Measurements from ENCODE around the gene ACKR2. TPM values are rescaled to one million over a fixed set of nuclear protein-coding genes. Genes with fewer than 3 reads are reported as not detected.

Gene ACKR2
- total RNA-seq, 1 experiment from 2014 or later = 0.76 TPM

DNA sequence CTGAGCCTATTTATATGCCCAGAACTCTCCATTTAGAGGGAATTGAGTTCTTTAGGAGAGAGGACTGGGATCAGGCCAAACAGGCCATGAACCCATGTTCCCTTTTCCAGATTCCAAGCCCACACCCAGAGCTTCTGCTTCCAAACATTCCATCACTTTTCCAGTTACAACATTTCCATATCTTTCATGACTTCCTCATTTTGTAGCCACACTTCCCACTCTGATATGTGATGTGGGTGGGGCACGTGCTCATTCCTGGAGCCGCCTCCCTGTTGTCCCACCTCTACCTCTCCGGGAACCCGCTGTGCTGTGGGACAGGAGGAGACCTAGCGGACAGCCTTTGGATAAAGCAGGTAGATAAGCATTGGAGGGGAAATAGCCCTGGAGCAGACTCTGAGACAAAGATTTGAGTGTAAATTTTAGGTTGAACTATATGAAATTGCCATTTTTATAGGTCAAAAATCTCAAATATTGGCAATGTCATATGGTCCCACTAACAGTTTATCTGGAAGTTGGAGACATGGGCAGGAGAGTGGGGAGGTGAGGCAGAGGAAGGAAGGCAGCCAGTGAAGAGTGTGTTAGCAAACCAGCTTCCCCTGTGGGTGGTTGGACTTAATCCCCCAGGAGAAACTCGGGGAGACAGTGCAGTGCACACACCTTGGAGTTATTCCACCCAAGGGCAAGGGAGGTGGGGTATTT lies 34.6 kb downstream of the ACKR2 start:
- CTCF ChIA-PET = no interaction called here
- Histone ChIP-seq H3K9me2 (ENCODE audit: insufficient read depth) (no peaks in the 10 kb centered on the region), H3K79me2 (ENCODE audit: insufficient read depth, low read length) (no peaks in the 10 kb centered on the region), H3K4me1 (ENCODE audit: control insufficient read depth in 1 of 2, insufficient read depth in 2 of 2, low read length in 2 of 2) (no peaks in the 10 kb centered on the region), H2AFZ (ENCODE audit: low read depth, low read length, poor library complexity, severe bottlenecking) (no peak overlapping the region), H3K4me3 (replicated peaks in 1 of 2; ENCODE audit: low read depth in 1 of 2, low read length in 2 of 2) (no peak overlapping the region), H4K20me1 (ENCODE audit: insufficient read depth) (no peaks in the 10 kb centered on the region), H3K9ac (ENCODE audit: low read length) (no peak overlapping the region), H3K27ac (ENCODE audit: low read depth, low read length) (no peak overlapping the region), H3K27me3 (ENCODE audit: insufficient read depth, low read length) (no peaks in the 10 kb centered on the region), H3K4me2 (ENCODE audit: low read length) (no peak overlapping the region), H3K9me3 (ENCODE audit: control insufficient read depth in 1 of 2, insufficient read depth in 1 of 2, low read depth in 1 of 2, low read length in 2 of 2) (no peaks in the 10 kb centered on the region), H3K36me3 (ENCODE audit: control insufficient read depth in 1 of 2, insufficient read depth in 2 of 2, low read length in 2 of 2) (no peaks in the 10 kb centered on the region)
- DNase-seq (ENCODE audit: low read depth, low spot score) (no peak), ATAC-seq (no peak)
- no TSS peak for BruUV-seq (replicated peaks)
- RAD21 ChIA-PET (ENCODE audit: low non-redundant PET in 1 of 2, low total read pairs in 2 of 2, uncharacterized antibody in 2 of 2, unreplicated experiment in 2 of 2) = no interaction called here
- intact Hi-C loops (cut with micrococcal nuclease) = no loop called here
- POLR2A ChIA-PET = no interaction called here
- TF ChIP-seq JUND (IDR thresholded peaks at IDR 0.05) = no peak
- TF ChIP-seq POLR2AphosphoS5 (IDR thresholded peaks at IDR 0.05; ENCODE audit: low read depth, low read length) = no peak
- no peak for TF ChIP-seq ZFX (IDR thresholded peaks at IDR 0.05)
- no peak for TF ChIP-seq SIN3A (IDR thresholded peaks at IDR 0.05; ENCODE audit: low read depth)
- no peak for TF ChIP-seq FOSL1 (IDR thresholded peaks at IDR 0.05; ENCODE audit: low read depth)
- TF ChIP-seq, protein P1, sequence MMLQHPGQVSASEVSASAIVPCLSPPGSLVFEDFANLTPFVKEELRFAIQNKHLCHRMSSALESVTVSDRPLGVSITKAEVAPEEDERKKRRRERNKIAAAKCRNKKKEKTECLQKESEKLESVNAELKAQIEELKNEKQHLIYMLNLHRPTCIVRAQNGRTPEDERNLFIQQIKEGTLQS (IDR thresholded peaks at IDR 0.05) = no peak
- TF ChIP-seq EZH2 (IDR thresholded peaks at IDR 0.05) = no peak
- TF ChIP-seq POLR2A (IDR thresholded peaks at IDR 0.05; ENCODE audit: borderline replicate concordance, extremely low read depth, insufficient read depth, insufficient read length) = no peak
- TF ChIP-seq RAD21 (IDR thresholded peaks at IDR 0.05; ENCODE audit: low read depth) = no peak
- TF ChIP-seq, protein P2, sequence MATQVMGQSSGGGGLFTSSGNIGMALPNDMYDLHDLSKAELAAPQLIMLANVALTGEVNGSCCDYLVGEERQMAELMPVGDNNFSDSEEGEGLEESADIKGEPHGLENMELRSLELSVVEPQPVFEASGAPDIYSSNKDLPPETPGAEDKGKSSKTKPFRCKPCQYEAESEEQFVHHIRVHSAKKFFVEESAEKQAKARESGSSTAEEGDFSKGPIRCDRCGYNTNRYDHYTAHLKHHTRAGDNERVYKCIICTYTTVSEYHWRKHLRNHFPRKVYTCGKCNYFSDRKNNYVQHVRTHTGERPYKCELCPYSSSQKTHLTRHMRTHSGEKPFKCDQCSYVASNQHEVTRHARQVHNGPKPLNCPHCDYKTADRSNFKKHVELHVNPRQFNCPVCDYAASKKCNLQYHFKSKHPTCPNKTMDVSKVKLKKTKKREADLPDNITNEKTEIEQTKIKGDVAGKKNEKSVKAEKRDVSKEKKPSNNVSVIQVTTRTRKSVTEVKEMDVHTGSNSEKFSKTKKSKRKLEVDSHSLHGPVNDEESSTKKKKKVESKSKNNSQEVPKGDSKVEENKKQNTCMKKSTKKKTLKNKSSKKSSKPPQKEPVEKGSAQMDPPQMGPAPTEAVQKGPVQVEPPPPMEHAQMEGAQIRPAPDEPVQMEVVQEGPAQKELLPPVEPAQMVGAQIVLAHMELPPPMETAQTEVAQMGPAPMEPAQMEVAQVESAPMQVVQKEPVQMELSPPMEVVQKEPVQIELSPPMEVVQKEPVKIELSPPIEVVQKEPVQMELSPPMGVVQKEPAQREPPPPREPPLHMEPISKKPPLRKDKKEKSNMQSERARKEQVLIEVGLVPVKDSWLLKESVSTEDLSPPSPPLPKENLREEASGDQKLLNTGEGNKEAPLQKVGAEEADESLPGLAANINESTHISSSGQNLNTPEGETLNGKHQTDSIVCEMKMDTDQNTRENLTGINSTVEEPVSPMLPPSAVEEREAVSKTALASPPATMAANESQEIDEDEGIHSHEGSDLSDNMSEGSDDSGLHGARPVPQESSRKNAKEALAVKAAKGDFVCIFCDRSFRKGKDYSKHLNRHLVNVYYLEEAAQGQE (IDR thresholded peaks at IDR 0.05; ENCODE audit: low read depth) = no peak
- TF ChIP-seq CEBPB (IDR thresholded peaks at IDR 0.05; ENCODE audit: low read depth) = no peak
- TF ChIP-seq TCF7L2 (IDR thresholded peaks at IDR 0.05; ENCODE audit: borderline replicate concordance, extremely low read depth, insufficient read depth, insufficient read length) = no peak
- TF ChIP-seq EGR1 (IDR thresholded peaks at IDR 0.05; ENCODE audit: low read depth) = no peak
- no peak for TF ChIP-seq CBX3 (IDR thresholded peaks at IDR 0.05; ENCODE audit: low read depth)
- no peak for TF ChIP-seq SRF (IDR thresholded peaks at IDR 0.05; ENCODE audit: low read depth)
- TF ChIP-seq ZNF274 (IDR thresholded peaks at IDR 0.05; ENCODE audit: low read depth, low read length) = no peak
- TF ChIP-seq, protein P3, sequence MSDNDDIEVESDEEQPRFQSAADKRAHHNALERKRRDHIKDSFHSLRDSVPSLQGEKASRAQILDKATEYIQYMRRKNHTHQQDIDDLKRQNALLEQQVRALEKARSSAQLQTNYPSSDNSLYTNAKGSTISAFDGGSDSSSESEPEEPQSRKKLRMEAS (IDR thresholded peaks at IDR 0.05) = no peak
- TF ChIP-seq, protein P4, sequence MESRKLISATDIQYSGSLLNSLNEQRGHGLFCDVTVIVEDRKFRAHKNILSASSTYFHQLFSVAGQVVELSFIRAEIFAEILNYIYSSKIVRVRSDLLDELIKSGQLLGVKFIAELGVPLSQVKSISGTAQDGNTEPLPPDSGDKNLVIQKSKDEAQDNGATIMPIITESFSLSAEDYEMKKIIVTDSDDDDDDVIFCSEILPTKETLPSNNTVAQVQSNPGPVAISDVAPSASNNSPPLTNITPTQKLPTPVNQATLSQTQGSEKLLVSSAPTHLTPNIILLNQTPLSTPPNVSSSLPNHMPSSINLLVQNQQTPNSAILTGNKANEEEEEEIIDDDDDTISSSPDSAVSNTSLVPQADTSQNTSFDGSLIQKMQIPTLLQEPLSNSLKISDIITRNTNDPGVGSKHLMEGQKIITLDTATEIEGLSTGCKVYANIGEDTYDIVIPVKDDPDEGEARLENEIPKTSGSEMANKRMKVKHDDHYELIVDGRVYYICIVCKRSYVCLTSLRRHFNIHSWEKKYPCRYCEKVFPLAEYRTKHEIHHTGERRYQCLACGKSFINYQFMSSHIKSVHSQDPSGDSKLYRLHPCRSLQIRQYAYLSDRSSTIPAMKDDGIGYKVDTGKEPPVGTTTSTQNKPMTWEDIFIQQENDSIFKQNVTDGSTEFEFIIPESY (IDR thresholded peaks at IDR 0.05; ENCODE audit: extremely low read depth, insufficient replicate concordance, low read length) = no peak
- no peak for TF ChIP-seq YY1 (IDR thresholded peaks at IDR 0.05; ENCODE audit: extremely low read depth, insufficient replicate concordance, low read depth, low read length)
